AG04450 (cell line): Measurements from ENCODE around the gene PIGU. TPM values are rescaled to one million over a fixed set of nuclear protein-coding genes. Genes with fewer than 3 reads are reported as not detected.

Experiments
- CTCF ChIA-PET: fragments of 300-600, 350-600 bp; formaldehyde crosslinking; extraction: SDS; loops from one replicate; lab custom pipeline; 2022; ENCODE audit warnings: antibody characterized with exemption, inconsistent platforms; lab: Charles Lee
- POLR2A ChIA-PET: fragments of 350-600 bp; formaldehyde crosslinking; extraction: SDS; loops from one replicate; lab custom pipeline; 2021; ENCODE audit warnings: antibody characterized with exemption, inconsistent platforms; lab: Yijun Ruan, JAX
- DNase-seq: peaks from one replicate; pipeline ENCODE4 v3.0.0-alpha.2; 2011; ENCODE audit warnings: low read depth, low spot score
- H3K27ac ChIP-seq: one replicate; pipeline ENCODE4 v1.5.1; 2012; ENCODE audit warnings: low read depth, low read length, control low read depth
- H3K27me3 ChIP-seq: one replicate; pipeline ENCODE4 v1.6.0; 2012; ENCODE audit warnings: low read length; ENCODE audit not compliant: control insufficient read depth, insufficient read depth
- H3K4me3 ChIP-seq: 2 replicates; pipeline ENCODE4 v1.5.1; 2011; ENCODE audit warnings: mild to moderate bottlenecking, low read depth, low read length, control low read depth
- H3K9me3 ChIP-seq: 2 replicates; pipeline ENCODE4 v1.5.1; 2012; ENCODE audit warnings: low read length; ENCODE audit not compliant: control insufficient read depth, insufficient read depth
- polyA plus RNA-seq: library from polyadenylated mRNA; depleted of rRNA; stranded (reverse); fragments of >200 nt; gene quantifications from 2 replicates; pipeline ENCODE4 v1.2.3, GENCODE V29; 2011
- TF ChIP-seq, protein P1 (sequence below): IDR thresholded peaks from 2 replicates; pipeline ENCODE4 v1.5.1; 2011; ENCODE audit warnings: low read depth, low read length, control low read depth, inconsistent platforms

Gene PIGU
- polyA plus RNA-seq, 1 experiment, result 54.8 TPM

DNA sequence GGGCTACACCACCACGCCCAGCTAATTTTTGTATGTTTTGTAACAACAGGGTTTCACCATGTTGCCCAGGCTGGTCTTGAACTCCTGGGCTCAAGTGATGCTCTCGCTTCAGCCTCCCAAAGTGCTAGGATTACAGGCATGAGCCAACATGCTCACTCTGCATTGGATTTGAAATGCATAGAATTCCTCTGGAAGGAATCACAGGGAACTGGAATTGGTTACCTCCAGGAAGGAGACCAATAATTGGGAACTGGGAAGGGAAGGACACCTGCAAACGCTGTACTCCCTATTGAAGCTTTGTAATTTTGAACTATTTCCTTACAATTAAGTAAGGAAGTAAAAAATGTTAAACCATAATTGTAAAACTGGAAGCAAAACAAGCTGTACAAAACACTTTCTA, 14.9 kb upstream of the PIGU start:
- ChIA-PET CTCF (no interaction called here), POLR2A (interaction anchor here (0.9 kb wide), 1 partner anchor 12 kb away, joined by 3 read pairs; the partner anchor contains the start of gene TP53INP2)
- Histone ChIP-seq H3K27me3 (no peaks in the 10 kb centered on the region), H3K9me3 (no peaks in the 10 kb centered on the region), H3K4me3 (no peak overlapping the region), H3K27ac (no peak overlapping the region)
- no peak for DNase-seq
- TF ChIP-seq, protein P1, sequence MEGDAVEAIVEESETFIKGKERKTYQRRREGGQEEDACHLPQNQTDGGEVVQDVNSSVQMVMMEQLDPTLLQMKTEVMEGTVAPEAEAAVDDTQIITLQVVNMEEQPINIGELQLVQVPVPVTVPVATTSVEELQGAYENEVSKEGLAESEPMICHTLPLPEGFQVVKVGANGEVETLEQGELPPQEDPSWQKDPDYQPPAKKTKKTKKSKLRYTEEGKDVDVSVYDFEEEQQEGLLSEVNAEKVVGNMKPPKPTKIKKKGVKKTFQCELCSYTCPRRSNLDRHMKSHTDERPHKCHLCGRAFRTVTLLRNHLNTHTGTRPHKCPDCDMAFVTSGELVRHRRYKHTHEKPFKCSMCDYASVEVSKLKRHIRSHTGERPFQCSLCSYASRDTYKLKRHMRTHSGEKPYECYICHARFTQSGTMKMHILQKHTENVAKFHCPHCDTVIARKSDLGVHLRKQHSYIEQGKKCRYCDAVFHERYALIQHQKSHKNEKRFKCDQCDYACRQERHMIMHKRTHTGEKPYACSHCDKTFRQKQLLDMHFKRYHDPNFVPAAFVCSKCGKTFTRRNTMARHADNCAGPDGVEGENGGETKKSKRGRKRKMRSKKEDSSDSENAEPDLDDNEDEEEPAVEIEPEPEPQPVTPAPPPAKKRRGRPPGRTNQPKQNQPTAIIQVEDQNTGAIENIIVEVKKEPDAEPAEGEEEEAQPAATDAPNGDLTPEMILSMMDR, result no peak

- ChIA-PET POLR2A (no interaction called here), CTCF (no interaction called here)
- Histone ChIP-seq H3K9me3 (no peaks in the 10 kb centered on the region), H3K27ac (no peak overlapping the region), H3K27me3 (no peaks in the 10 kb centered on the region), H3K4me3 (no peak overlapping the region)
- DNase-seq, result no peak
- TF ChIP-seq, protein P1, result no peak
Observed at GRCh38 chr20:34689486-34689885, 12.6 kb upstream of the PIGU start.

DNA sequence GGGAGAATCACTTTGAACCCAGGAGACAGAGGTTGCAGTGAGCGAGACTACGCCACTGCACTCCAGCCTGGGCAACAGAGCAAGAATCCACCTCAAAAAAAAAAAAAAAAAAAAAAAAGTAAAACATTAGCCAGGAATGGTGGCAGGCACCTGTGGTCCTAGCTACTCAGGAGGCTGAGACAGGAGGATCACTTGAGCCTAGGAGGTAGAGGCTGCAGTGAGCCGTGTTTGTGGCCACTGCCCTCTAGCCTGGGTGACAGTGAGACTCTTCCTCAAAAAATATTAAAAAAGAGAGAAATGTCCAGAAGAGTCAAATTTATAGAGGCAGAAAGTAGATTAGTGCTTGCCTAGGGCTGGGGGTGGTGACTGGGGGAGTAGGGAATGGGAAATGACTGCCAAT, 6.8 kb upstream of the PIGU start:
- ChIA-PET CTCF (no interaction called here), POLR2A (no interaction called here)
- H3K4me3 ChIP-seq, result no peak overlapping the region
- TF ChIP-seq, protein P1, result no peak
- H3K9me3 ChIP-seq, result no peaks in the 10 kb centered on the region
- no peaks in the 10 kb centered on the region for H3K27me3 ChIP-seq
- no peak overlapping the region for H3K27ac ChIP-seq
- no peak for DNase-seq

- TF ChIP-seq, protein P1, result no peak
- ChIA-PET CTCF (interaction anchor here (0.6 to 0.8 kb wide), 2 partner anchors 27 to 29 kb away, joined by 3 to 5 read pairs; no protein-coding TSS in a partner anchor), POLR2A (interaction anchor here (0.5 kb wide), 1 partner anchor 12 kb away, joined by 9 read pairs; no protein-coding TSS in a partner anchor)
- Histone ChIP-seq H3K4me3 (no peak overlapping the region), H3K9me3 (no peaks in the 10 kb centered on the region), H3K27ac (no peak overlapping the region), H3K27me3 (no peaks in the 10 kb centered on the region)
- no peak for DNase-seq
Observed at GRCh38 chr20:34680586-34681175, 3.8 kb upstream of the PIGU start.

DNA sequence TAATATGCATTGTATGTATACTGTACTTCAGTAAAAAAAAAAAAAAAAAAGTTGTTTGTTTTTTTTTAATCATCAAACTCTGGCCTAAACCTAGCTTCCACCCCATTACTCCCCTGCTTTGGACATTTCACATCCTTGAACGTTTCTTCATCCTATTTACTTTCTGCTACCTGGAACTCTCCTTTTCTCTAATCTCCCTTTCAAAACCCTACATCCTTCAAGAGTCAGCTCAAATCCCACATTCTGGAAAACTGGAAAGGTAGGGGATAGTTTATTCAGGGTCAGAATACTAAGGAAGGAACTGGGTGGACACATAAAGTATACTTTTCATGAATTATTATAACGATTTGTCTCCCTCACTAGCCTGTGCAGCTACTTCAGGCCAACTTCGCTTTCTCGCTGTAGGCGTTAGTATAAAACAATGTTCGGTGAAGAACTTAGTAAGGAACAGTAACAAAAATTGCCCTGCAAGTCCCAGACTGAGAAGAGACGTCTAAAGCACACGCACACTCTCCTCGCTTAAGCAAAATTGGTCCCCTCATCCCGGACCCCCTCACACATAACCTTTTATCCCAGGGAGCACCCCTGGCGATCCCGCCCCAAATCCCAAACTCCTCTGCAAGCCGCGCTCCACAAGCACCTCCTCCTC, 775 bp downstream of the PIGU start:
- POLR2A ChIA-PET, result interaction anchor here (0.7 to 1.2 kb wide), 2 partner anchors 15 to 28 kb away, joined by 4 to 5 read pairs; partner anchors contain the start of gene TP53INP2
- CTCF ChIA-PET, result no interaction called here
- TF ChIP-seq, protein P1, result no peak
- Histone ChIP-seq H3K9me3 (no peaks in the 10 kb centered on the region), H3K27ac (no peak overlapping the region), H3K27me3 (no peaks in the 10 kb centered on the region), H3K4me3 (peak overlapping the region; percentile 87)
- no peak for DNase-seq
